Mammary epithelial cell (primary cell): ENCODE measurements around the gene CFAP299.

Source experiments
- CTCF ChIP-seq, 2 donors: IDR thresholded peaks in 1 of 2; conservative IDR thresholded peaks in 1 of 2; 2 replicates each; pipeline ENCODE4 v1.5.1; 2011 to 2012; ENCODE audit warnings: inconsistent platforms in 2 of 2, low read length in 2 of 2, mild to moderate bottlenecking in 2 of 2, control low read depth in 1 of 2, low read depth in 1 of 2; ENCODE audit not compliant: insufficient read depth in 1 of 2; ENCODE audit errors: extremely low read depth in 1 of 2
- EZH2 ChIP-seq: IDR thresholded peaks from 2 replicates; pipeline ENCODE4 v1.6.1; 2012; ENCODE audit warnings: low read length, inconsistent platforms, borderline replicate concordance

DNA sequence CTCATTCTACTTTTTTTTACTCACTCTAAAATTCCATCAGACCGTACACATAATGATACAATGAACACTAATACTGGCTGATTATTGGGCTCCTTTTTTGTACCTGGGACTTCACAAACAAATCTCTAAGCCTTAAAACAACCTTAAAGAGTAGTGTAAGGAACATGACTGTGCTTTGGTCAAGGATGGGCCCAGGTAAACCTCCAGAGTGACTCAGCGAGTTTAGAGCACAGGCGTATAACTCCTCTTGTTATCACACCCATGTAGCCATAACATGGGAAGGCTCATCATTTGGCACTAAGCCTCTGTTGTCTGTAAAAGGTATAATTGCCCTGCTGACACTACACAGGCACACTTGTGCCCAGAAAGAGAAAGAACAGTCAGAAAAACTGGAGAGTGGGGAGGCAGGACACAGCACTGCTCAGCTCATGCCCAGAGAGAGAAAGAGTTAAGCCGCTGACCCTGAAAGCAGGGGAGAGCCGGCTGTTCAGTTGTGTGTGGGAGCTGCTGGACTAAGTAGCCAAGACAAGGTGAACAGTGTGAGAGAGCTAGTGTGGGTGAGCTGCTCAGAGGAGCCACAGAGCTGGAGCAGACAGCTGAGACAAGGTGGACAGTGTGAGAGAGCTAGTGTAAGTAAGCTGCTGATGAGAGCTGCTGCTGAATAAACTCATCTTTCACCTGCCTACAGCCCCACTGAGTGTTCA, 375.4 kb downstream of the CFAP299 start:
- TF ChIP-seq CTCF (conservative IDR thresholded peaks at IDR 0.05 in 1 of 2, IDR thresholded peaks at IDR 0.05 in 1 of 2; ENCODE audit: extremely low read depth in 1 of 2, insufficient read depth in 1 of 2, low read depth in 1 of 2, low read length in 2 of 2) (no peak), EZH2 (no peak)
